Right lobe of liver (tissue), 4 donors: ENCODE results near the gene CHD9NB.

Experiments
- CTCF ChIP-seq, 4 donors: fragments of 200-600 bp in 3 of 4; fragments of 450-650 bp in 1 of 4; IDR thresholded peaks; one replicate each; pipeline versions ENCODE4 v1.5.1 to v1.8.0; 2016 to 2022; ENCODE audit warnings: antibody characterized with exemption in 4 of 4, mild to moderate bottlenecking in 2 of 4
- POLR2A ChIP-seq: fragments of 450-650 bp; IDR thresholded peaks from one replicate; pipeline ENCODE4 v1.6.1; 2017; ENCODE audit warnings: antibody characterized with exemption, mild to moderate bottlenecking
- donor health status: DM: no; HTN: no; CAD: no.
- donor health status: DM: no; HTN: no; CAD: no.
- donor health status: DM: no; HTN: yes; CAD: no.

- TF ChIP-seq CTCF (IDR thresholded peaks at IDR 0.05) = no peak
- TF ChIP-seq POLR2A = no peak
Measured at GRCh38 chr16:53014287-53014686, 38.4 kb downstream of the CHD9NB start.
